Measurements from ENCODE around the gene PTPRG.

DNA sequence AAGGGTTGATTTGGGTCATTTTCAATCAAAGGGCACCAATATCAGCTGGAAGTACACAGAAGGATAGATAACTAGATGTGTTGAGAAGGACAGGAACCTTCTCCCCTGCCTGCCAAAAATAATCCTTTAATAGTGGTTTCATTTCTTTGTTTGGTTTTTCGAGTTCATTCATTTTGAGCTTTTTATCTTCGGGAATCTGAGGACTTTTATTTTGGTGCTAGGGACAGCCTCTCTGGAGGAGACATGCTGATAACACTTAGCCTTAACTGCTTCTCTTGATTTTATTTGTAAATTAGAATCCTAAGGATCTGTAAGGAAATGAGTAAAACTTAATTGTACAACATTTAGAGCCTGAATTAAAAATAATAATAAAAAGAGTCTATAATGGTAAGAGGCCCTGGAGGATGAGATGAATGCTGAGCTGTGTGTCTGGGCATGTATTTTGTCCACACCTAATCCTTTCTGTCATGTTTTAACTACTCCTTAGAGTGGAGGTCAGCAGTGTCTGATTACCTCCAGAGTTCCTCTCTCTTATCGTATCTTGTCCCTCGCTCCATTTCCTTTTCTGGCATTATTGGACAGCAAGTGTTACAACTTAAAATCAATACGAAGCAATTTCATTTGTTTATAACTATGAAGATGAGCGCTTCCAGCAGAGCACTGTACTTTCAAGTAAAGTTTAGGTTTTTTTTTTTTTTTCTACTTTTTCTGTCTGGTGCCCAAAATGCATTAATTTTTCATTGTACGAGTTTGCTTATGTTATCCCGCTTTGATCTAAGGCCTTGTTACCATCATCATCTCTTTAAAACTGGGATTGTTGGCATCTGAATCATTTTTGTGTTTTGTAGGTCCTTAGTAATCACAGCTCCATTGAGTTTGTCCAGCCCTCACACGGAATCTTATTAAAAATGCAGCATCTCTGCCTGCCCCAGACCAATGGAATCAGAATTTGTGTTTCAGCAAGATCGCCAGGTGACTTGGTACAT lies 22.8 kb downstream of the PTPRG start:
- TF ChIP-seq, protein P1, sequence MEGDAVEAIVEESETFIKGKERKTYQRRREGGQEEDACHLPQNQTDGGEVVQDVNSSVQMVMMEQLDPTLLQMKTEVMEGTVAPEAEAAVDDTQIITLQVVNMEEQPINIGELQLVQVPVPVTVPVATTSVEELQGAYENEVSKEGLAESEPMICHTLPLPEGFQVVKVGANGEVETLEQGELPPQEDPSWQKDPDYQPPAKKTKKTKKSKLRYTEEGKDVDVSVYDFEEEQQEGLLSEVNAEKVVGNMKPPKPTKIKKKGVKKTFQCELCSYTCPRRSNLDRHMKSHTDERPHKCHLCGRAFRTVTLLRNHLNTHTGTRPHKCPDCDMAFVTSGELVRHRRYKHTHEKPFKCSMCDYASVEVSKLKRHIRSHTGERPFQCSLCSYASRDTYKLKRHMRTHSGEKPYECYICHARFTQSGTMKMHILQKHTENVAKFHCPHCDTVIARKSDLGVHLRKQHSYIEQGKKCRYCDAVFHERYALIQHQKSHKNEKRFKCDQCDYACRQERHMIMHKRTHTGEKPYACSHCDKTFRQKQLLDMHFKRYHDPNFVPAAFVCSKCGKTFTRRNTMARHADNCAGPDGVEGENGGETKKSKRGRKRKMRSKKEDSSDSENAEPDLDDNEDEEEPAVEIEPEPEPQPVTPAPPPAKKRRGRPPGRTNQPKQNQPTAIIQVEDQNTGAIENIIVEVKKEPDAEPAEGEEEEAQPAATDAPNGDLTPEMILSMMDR (conservative IDR thresholded peaks at IDR 0.05; ENCODE audit: low read depth, low read length) = no peak
- TF ChIP-seq EZH2 (IDR thresholded peaks at IDR 0.05; ENCODE audit: low read length, unreplicated experiment) = no peak
- no peak for TF ChIP-seq EZH2phosphoT487 (IDR thresholded peaks at IDR 0.05; ENCODE audit: borderline replicate concordance, low read length)

Measured in PC-3 (cell line).